H1 (cell line): ENCODE measurements around the gene CDH1. TPM values are rescaled to one million over a fixed set of nuclear protein-coding genes. Genes with fewer than 3 reads are reported as not detected.

Experiments used
- CTCF ChIA-PET: fragments of 300-600 bp; sonication (Branson Sonifier 250); formaldehyde crosslinking; loops from one replicate; lab custom pipeline; 2021; ENCODE audit not compliant: partially characterized antibody; lab: Charles Lee
- POLR2A ChIA-PET: fragments of 300-600 bp; sonication (Branson Sonifier 250); formaldehyde crosslinking; loops from one replicate; lab custom pipeline; 2021; ENCODE audit warnings: inconsistent platforms; ENCODE audit not compliant: partially characterized antibody; lab: Charles Lee
- DNase-seq, 2 experiments: peaks; one replicate each; pipeline versions ENCODE4 v3.0.0 to v3.0.0-alpha.2; 2010 to 2022; ENCODE audit warnings: low spot score in 2 of 2, low read depth in 1 of 2, mixed read lengths in 1 of 2
- FAIRE-seq: peaks from 2 replicates; lab custom pipeline; 2011; peaks lifted over from hg19 to GRCh38; lab: Jason Lieb, UNC
- H2AFZ ChIP-seq: 2 replicates; pipeline ENCODE4 v1.8.1; 2012; ENCODE audit warnings: low read length, inconsistent platforms
- H2AK5ac ChIP-seq: 2 replicates; pipeline ENCODE4 v1.6.1; 2013; ENCODE audit warnings: low read depth, low read length
- H2BK120ac ChIP-seq: replicated peaks from 2 replicates; pipeline ENCODE3; 2013; ENCODE audit warnings: low read depth, low read length, inconsistent platforms
- H2BK12ac ChIP-seq: 2 replicates; pipeline ENCODE4 v1.6.1; 2013; ENCODE audit warnings: low read depth, low read length
- H2BK15ac ChIP-seq: 2 replicates; pipeline ENCODE4 v1.6.1; 2013; ENCODE audit warnings: low read length
- H2BK20ac ChIP-seq: 2 replicates; pipeline ENCODE4 v1.6.1; 2013; ENCODE audit warnings: low read length
- H2BK5ac ChIP-seq: 2 replicates; pipeline ENCODE4 v1.6.1; 2013; ENCODE audit warnings: low read depth, low read length
- H3K14ac ChIP-seq: 2 replicates; pipeline ENCODE4 v1.6.1; 2013; ENCODE audit warnings: inconsistent platforms; ENCODE audit not compliant: insufficient read length
- H3K18ac ChIP-seq: 2 replicates; pipeline ENCODE4 v1.6.1; 2013; ENCODE audit warnings: low read length; ENCODE audit errors: extremely low read depth
- H3K23ac ChIP-seq: 2 replicates; pipeline ENCODE4 v1.6.1; 2013; ENCODE audit warnings: inconsistent platforms; ENCODE audit not compliant: insufficient read length
- H3K23me2 ChIP-seq: 2 replicates; pipeline ENCODE4 v1.6.1; 2013; ENCODE audit warnings: low read depth, low read length
- H3K27ac ChIP-seq: 2 replicates; pipeline ENCODE4 v1.6.1; 2011; ENCODE audit warnings: low read depth, low read length, inconsistent platforms
- H3K27me3 ChIP-seq, 4 experiments: replicated peaks in 1 of 4; 1 replicate in 1 of 4; 2 replicates in 3 of 4; pipeline versions ENCODE4 v1.6.1 to v1.8.1; 2011 to 2013; ENCODE audit warnings: low read length in 3 of 4, mild to moderate bottlenecking in 3 of 4, inconsistent platforms in 2 of 4, mixed read lengths in 2 of 4, moderate library complexity in 1 of 4; ENCODE audit not compliant: control insufficient read depth in 3 of 4, insufficient read depth in 3 of 4; ENCODE audit errors: extremely low read depth in 1 of 4
- H3K36me3 ChIP-seq, 4 experiments: 2 replicates each; pipeline versions ENCODE4 v1.6.1 to v1.8.1; 2011 to 2013; ENCODE audit warnings: mild to moderate bottlenecking in 4 of 4, low read length in 3 of 4, moderate library complexity in 2 of 4, control low read depth in 1 of 4, inconsistent platforms in 1 of 4; ENCODE audit not compliant: insufficient read depth in 4 of 4, control insufficient read depth in 2 of 4
- H3K4ac ChIP-seq: replicated peaks from 2 replicates; pipeline ENCODE3; 2013; ENCODE audit warnings: low read length, low read depth, mixed read lengths, inconsistent platforms; ENCODE audit not compliant: insufficient read length
- H3K4me1 ChIP-seq, 4 experiments: replicated peaks in 1 of 4; 1 replicate in 1 of 4; 2 replicates in 3 of 4; pipeline versions ENCODE4 v1.6.1 to v1.8.1; 2011 to 2013; ENCODE audit warnings: low read length in 3 of 4, inconsistent platforms in 2 of 4, mixed read lengths in 1 of 4; ENCODE audit not compliant: insufficient read depth in 4 of 4, control insufficient read depth in 3 of 4
- H3K4me2 ChIP-seq, 2 experiments: 2 replicates each; pipeline versions ENCODE4 v1.6.1 to v1.8.1; 2011 to 2013; ENCODE audit warnings: low read depth in 2 of 2, low read length in 2 of 2, control low read depth in 1 of 2, inconsistent platforms in 1 of 2, mild to moderate bottlenecking in 1 of 2; ENCODE audit not compliant: insufficient read depth in 1 of 2
- H3K4me3 ChIP-seq, 4 experiments: fragments of 200-600, 300-600 bp in 1 of 4; sonication (generic), shearing (Covaris generic), sonication (Bioruptor Twin) in 1 of 4; 2 replicates each; pipeline versions ENCODE4 v1.5.1 to v1.8.1; 2011 to 2016; ENCODE audit warnings: low read length in 4 of 4, low read depth in 3 of 4, control low read depth in 2 of 4, inconsistent platforms in 2 of 4, mild to moderate bottlenecking in 2 of 4, mixed read lengths in 1 of 4, moderate library complexity in 1 of 4; ENCODE audit not compliant: insufficient read depth in 2 of 4; ENCODE audit errors: extremely low read depth in 1 of 4
- H3K56ac ChIP-seq: replicated peaks from 2 replicates; pipeline ENCODE3; 2013; ENCODE audit warnings: low read depth, mild to moderate bottlenecking, mixed read lengths, low read length, inconsistent platforms; ENCODE audit not compliant: insufficient read length
- H3K79me1 ChIP-seq: 2 replicates; pipeline ENCODE4 v1.6.1; 2013; ENCODE audit warnings: low read depth, low read length, control low read depth
- H3K79me2 ChIP-seq, 2 experiments: 2 replicates each; pipeline versions ENCODE4 v1.6.1 to v1.8.1; 2012 to 2013; ENCODE audit warnings: low read length in 2 of 2, mild to moderate bottlenecking in 2 of 2, inconsistent platforms in 1 of 2; ENCODE audit not compliant: insufficient read depth in 2 of 2, control insufficient read depth in 1 of 2
- H3K9ac ChIP-seq, 4 experiments: replicated peaks in 1 of 4; 1 replicate in 1 of 4; 2 replicates in 3 of 4; pipeline versions ENCODE4 v1.6.1 to v1.8.1; 2011 to 2013; ENCODE audit warnings: low read depth in 3 of 4, low read length in 3 of 4, control low read depth in 2 of 4, mild to moderate bottlenecking in 2 of 4, moderate library complexity in 2 of 4, inconsistent platforms in 1 of 4; ENCODE audit errors: extremely low read depth in 1 of 4
- H3K9me3 ChIP-seq, 2 experiments: 2 replicates each; pipeline versions ENCODE4 v1.6.1 to v1.8.1; 2012 to 2013; ENCODE audit warnings: mild to moderate bottlenecking in 2 of 2, moderate library complexity in 2 of 2, control low read depth in 1 of 2, inconsistent platforms in 1 of 2, low read depth in 1 of 2, low read length in 1 of 2, mixed read lengths in 1 of 2; ENCODE audit not compliant: insufficient read depth in 2 of 2
- H4K20me1 ChIP-seq, 2 experiments: replicated peaks in 1 of 2; 2 replicates each; pipeline versions ENCODE3 to v1.8.1; 2011 to 2013; ENCODE audit warnings: inconsistent platforms in 2 of 2, low read length in 2 of 2, mild to moderate bottlenecking in 1 of 2; ENCODE audit not compliant: insufficient read depth in 2 of 2, control insufficient read depth in 1 of 2
- H4K5ac ChIP-seq: 2 replicates; pipeline ENCODE4 v1.6.1; 2013; ENCODE audit warnings: low read length, low read depth, mixed read lengths, inconsistent platforms; ENCODE audit not compliant: insufficient read length
- H4K8ac ChIP-seq: 2 replicates; pipeline ENCODE4 v1.8.0; 2013; ENCODE audit warnings: mild to moderate bottlenecking, moderate library complexity, low read length, inconsistent platforms; ENCODE audit not compliant: insufficient read depth; ENCODE audit errors: extremely low read depth
- H4K91ac ChIP-seq: replicated peaks from 2 replicates; pipeline ENCODE3; 2013; ENCODE audit warnings: low read length, mixed read lengths, inconsistent platforms; ENCODE audit not compliant: insufficient read length
- ATF3 ChIP-seq: IDR thresholded peaks from 2 replicates; pipeline ENCODE4 v1.6.1; 2011; ENCODE audit warnings: low read depth, mild to moderate bottlenecking, low read length; ENCODE audit not compliant: insufficient read depth
- BCL11A ChIP-seq, 2 experiments: IDR thresholded peaks; one replicate each; pipeline ENCODE4 v1.6.1; 2011; ENCODE audit warnings: low read depth in 2 of 2, low read length in 2 of 2, mild to moderate bottlenecking in 2 of 2
- CTCF ChIP-seq, 3 experiments: IDR thresholded peaks; 1 replicate in 2 of 3; 2 replicates in 1 of 3; pipeline versions ENCODE4 v1.5.1 to v1.6.1; 2011; ENCODE audit warnings: low read length in 3 of 3, mild to moderate bottlenecking in 3 of 3, inconsistent platforms in 2 of 3, low read depth in 1 of 3, moderate library complexity in 1 of 3; ENCODE audit not compliant: insufficient read depth in 1 of 3; ENCODE audit errors: control extremely low read depth in 1 of 3
- HDAC2 ChIP-seq, 2 experiments: fragments of 300-600 bp in 1 of 2; sonication (generic) in 1 of 2; IDR thresholded peaks; 2 replicates each; pipeline ENCODE4 v1.6.1; 2011 to 2012; ENCODE audit warnings: low read depth in 2 of 2, low read length in 2 of 2, mild to moderate bottlenecking in 2 of 2, moderate library complexity in 2 of 2, borderline replicate concordance in 1 of 2, inconsistent platforms in 1 of 2
- MAFK ChIP-seq: IDR thresholded peaks from 2 replicates; pipeline ENCODE4 v1.6.1; 2012; ENCODE audit warnings: low read depth, mild to moderate bottlenecking, improper control_type of control experiment, low read length
- NRF1 ChIP-seq: IDR thresholded peaks from 2 replicates; pipeline ENCODE4 v1.6.1; 2011; ENCODE audit warnings: mild to moderate bottlenecking, low read depth, low read length, improper control_type of control experiment
- RNF2 ChIP-seq: fragments of 200-900, 300-1000 bp; sonication (generic); IDR thresholded peaks from 2 replicates; pipeline ENCODE4 v1.7.1; 2016; ENCODE audit warnings: borderline replicate concordance, low read depth, mild to moderate bottlenecking, antibody characterized with exemption, low read length; ENCODE audit not compliant: poor library complexity, severe bottlenecking; ENCODE audit errors: missing control alignments
- SIX5 ChIP-seq: IDR thresholded peaks from 2 replicates; pipeline ENCODE4 v1.6.1; 2011; ENCODE audit warnings: mild to moderate bottlenecking, low read depth, low read length
- WGBS, 2 experiments: shearing (Covaris generic) in 1 of 2; methylation state at CpG; one replicate each; pipeline versions ENCODE4 v1.1.6 to v1.1.7; 2013 to 2015; ENCODE audit warnings: low lambda C conversion rate in 2 of 2, mixed read lengths in 2 of 2, inconsistent platforms in 1 of 2, low coverage in 1 of 2, missing lambda C conversion rate in 1 of 2; ENCODE audit not compliant: insufficient replicate concordance in 2 of 2, insufficient coverage in 1 of 2, insufficient read length in 1 of 2; ENCODE audit errors: extremely low coverage in 1 of 2, missing lambda C conversion rate in 1 of 2; 5-methylcytosine and 5-hydroxymethylcytosine counted together
- polyA plus RNA-seq, 7 experiments: library from polyadenylated mRNA; depleted of rRNA in 3 of 7; stranded (reverse) in 5 of 7; unstranded in 2 of 7; fragments of >200 nt in 5 of 7; fragments of 200-250 nt in 2 of 7; gene quantifications; 1 replicate in 5 of 7; 2 replicates in 1 of 7; 4 replicates in 1 of 7; pipeline versions ENCODE4 v1.2.1 to v1.2.3, GENCODE V29; 2011 to 2013; ENCODE audit warnings: missing spikeins in 2 of 7, mixed read lengths in 2 of 7
- total RNA-seq: library from RNA; stranded (reverse); fragmentation: NEBNext Ultra II Directional; extraction: Animal tissue kit (Norgen Biotek cat#: 25700); gene quantifications from 2 replicates; pipeline ENCODE4 v1.2.1, GENCODE V29; 2021

Gene CDH1
- total and polyA plus RNA-seq, 2 of the 8 experiments (the other 6 are each of a cell fraction or from before 2014, with no cell fraction given) = 133 to 265 TPM

GRCh38 chr16:68772030-68772681, 35.1 kb downstream of the CDH1 start:
- Histone ChIP-seq H4K20me1 (peaks cover 0 to 6% of the 10 kb centered on the region in 2 experiments), H3K9me3 (no peaks in the 10 kb centered on the region), H2BK120ac (no peak overlapping the region), H3K4me2 (no peak overlapping the region), H3K9ac (no peak overlapping the region; a peak in 2 of 7 replicates), H3K23me2 (no peaks in the 10 kb centered on the region), H2BK5ac (no peak overlapping the region), H2BK12ac (no peak overlapping the region), H3K23ac (no peak overlapping the region), H2AK5ac (no peak overlapping the region), H2BK15ac (no peak overlapping the region), H3K27ac (no peak overlapping the region), H3K4ac (no peak overlapping the region), H4K8ac (no peak overlapping the region), H3K4me3 (no peak overlapping the region), H3K56ac (no peak overlapping the region), H3K36me3 (peaks cover 0 to 18% (median 7%) of the 10 kb centered on the region in 4 experiments; a peak in 5 of 8 replicates), H3K79me2 (peaks cover 0 to 60% of the 10 kb centered on the region in 2 experiments; a peak in 2 of 4 replicates), H4K5ac (no peak overlapping the region), H3K4me1 (no peaks in the 10 kb centered on the region; a peak in 1 of 7 replicates), H4K91ac (no peak overlapping the region), H3K27me3 (no peaks in the 10 kb centered on the region), H3K14ac (no peak overlapping the region), H2AFZ (no peak overlapping the region), H3K79me1 (peaks cover 6% of the 10 kb centered on the region; the same call in 1 of the 2 replicates), H2BK20ac (no peak overlapping the region), H3K18ac (no peak overlapping the region)
- DNase-seq (no peak), FAIRE-seq (no peak)
- WGBS, 2 experiments = 96% methylated on average over 11 of the region's 11 CpGs; no CpG with 5 or more reads in 1 of the 2 experiments
- ChIA-PET CTCF (interaction anchor here (0.6 to 4.5 kb wide), 4 partner anchors 17 to 114 kb away, joined by 3 to 21 read pairs (median 4); no protein-coding TSS in a partner anchor), POLR2A (interaction anchor here (1.2 kb wide), 1 partner anchor 22 kb away, joined by 3 read pairs; no protein-coding TSS in a partner anchor)
- TF ChIP-seq CTCF (IDR thresholded peaks at IDR 0.05; ENCODE audit: control extremely low read depth in 1 of 3, insufficient read depth in 1 of 3, low read depth in 1 of 3, low read length in 3 of 3) (no peak), SIX5 (no peak), MAFK (no peak), RNF2 (no peak), HDAC2 (IDR thresholded peaks at IDR 0.05; ENCODE audit: borderline replicate concordance in 1 of 2, low read depth in 2 of 2, low read length in 2 of 2) (no peak), ATF3 (no peak), BCL11A (IDR thresholded peaks at IDR 0.05; ENCODE audit: low read depth in 2 of 2, low read length in 2 of 2) (no peak), NRF1 (no peak)
